Measurements from ENCODE around the gene CXCR2.

CXCR2 gene

GRCh38 chr2:218152777-218153176 is 26.9 kb downstream of the CXCR2 start:
- Histone ChIP-seq H3K4me3 (no peak overlapping the region), H3K27ac (no peak overlapping the region)
- no peak for TF ChIP-seq CTCF (IDR thresholded peaks at IDR 0.05)
- no peak for DNase-seq (ENCODE audit: low spot score)

- Histone ChIP-seq H3K27ac (no peak overlapping the region), H3K4me3 (no peak overlapping the region)
- DNase-seq (ENCODE audit: low spot score) = no peak
- no peak for TF ChIP-seq CTCF (IDR thresholded peaks at IDR 0.05)
These were observed 30.2 kb downstream of the CXCR2 start for GRCh38 chr2:218155953-218156479.

GRCh38 chr2:218161644-218162043 is 35.8 kb downstream of the CXCR2 start:
- TF ChIP-seq CTCF (IDR thresholded peaks at IDR 0.05) = no peak
- Histone ChIP-seq H3K27ac (no peak overlapping the region), H3K4me3 (no peak overlapping the region)
- no peak for DNase-seq (ENCODE audit: low spot score)

GRCh38 chr2:218162814-218163213 is 37.0 kb downstream of the CXCR2 start:
- no peak for TF ChIP-seq CTCF (IDR thresholded peaks at IDR 0.05)
- no peak overlapping the region for H3K4me3 ChIP-seq
- H3K27ac ChIP-seq = no peak overlapping the region
- DNase-seq (ENCODE audit: low spot score) = no peak

GRCh38 chr2:218166791-218167190 is 41.0 kb downstream of the CXCR2 start, which contains the start of gene CXCR1:
CXCR1 (minus strand) TSS chr2:218166962; CDS start chr2:218165211, 1,751 bp downstream.
- no peak for DNase-seq (ENCODE audit: low spot score)
- H3K27ac ChIP-seq = no peak within 1 kb of the TSS
- no peak for TF ChIP-seq CTCF (IDR thresholded peaks at IDR 0.05)
- no peak within 1 kb of the TSS for H3K4me3 ChIP-seq

GRCh38 chr2:218168016-218168415 is 42.2 kb downstream of the CXCR2 start:
- no peak for TF ChIP-seq CTCF (IDR thresholded peaks at IDR 0.05)
- no peak for DNase-seq (ENCODE audit: low spot score)
- no peak overlapping the region for H3K4me3 ChIP-seq
- no peak overlapping the region for H3K27ac ChIP-seq

- DNase-seq (ENCODE audit: low spot score) = no peak
- no peak overlapping the region for H3K27ac ChIP-seq
- TF ChIP-seq CTCF (IDR thresholded peaks at IDR 0.05) = no peak
- H3K4me3 ChIP-seq = no peak overlapping the region
These were observed 43.0 kb downstream of the CXCR2 start for GRCh38 chr2:218168635-218169462.

Data from coronary artery (tissue), 2 donors.